ENCODE data around the gene IRF8.

Gene IRF8

DNA sequence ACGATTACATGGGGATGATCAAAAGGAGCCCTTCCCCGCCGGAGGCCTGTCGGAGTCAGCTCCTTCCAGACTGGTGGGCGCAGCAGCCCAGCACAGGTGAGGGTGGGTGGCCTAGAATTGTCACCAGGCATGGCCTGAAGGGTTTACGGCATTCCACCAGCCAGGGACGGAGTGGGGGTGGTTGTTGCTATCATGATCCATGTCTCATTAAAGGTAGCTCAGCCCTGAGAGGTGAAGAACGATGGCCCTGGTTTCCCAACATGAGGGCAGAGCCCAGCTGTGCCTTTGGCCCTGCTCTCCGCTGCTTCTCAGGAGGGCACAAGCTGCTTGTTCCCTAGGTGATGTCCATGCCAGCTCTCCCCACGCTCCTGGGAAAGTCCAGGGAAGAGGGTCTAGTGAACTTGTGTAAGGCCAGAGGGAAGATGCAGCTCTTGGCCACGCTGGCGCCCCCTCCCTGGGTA is 14.2 kb downstream of the IRF8 start:
- H3K27ac ChIP-seq, result no peak overlapping the region
- CTCF ChIA-PET, result no interaction called here
- POLR2A ChIA-PET (ENCODE audit: low non-redundant PET), result no interaction called here

DNA sequence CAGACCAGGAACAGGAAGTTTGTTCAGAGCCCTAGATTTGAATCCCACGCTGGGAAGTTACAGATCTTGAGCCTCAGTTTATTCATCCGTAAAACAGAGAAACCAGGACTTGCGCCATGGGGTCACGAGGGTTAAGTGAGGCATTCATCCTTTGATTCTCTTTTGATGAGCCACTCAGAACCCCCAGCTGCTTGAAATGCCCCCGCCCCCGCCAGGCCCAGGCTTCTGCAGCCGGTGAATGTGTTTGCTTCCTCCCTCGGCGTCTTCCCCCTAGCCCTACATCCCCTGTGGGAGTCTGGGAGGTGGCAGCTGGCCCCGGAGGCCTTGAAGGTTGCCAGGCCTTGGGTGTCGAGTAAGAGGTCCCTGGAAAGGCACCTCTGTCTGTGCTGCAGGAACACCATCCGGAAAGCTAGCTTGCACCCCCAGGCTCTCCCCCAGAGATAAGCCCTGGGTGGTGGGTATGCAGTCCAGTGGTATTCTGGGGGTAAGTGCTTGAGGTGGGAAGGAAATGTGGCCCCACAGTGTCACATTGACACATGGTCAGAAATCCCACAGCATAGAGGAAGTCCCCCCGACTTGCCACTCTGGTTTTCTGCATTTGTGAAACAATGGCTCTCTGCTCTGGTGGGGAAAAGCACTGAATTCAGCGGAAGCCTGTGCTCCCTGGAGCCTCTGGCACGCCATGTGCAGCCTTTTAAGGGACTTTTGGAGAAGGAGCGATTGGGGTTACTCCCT is 14.9 kb downstream of the IRF8 start:
- CTCF ChIA-PET, result interaction anchor here (0.6 kb wide), 2 partner anchors 92 to 97 kb away, joined by 4 to 6 read pairs; no protein-coding TSS in a partner anchor
- no peak for TF ChIP-seq CTCF (conservative IDR thresholded peaks at IDR 0.05; ENCODE audit: low read depth)
- no peak overlapping the region for H3K27ac ChIP-seq
- POLR2A ChIA-PET (ENCODE audit: low non-redundant PET), result no interaction called here
- no peak for DNase-seq (ENCODE audit: low spot score)

More for the DNA sequence above, 14.2 kb downstream of the IRF8 start:
- no peak for TF ChIP-seq CTCF (conservative IDR thresholded peaks at IDR 0.05; ENCODE audit: low read depth)
- no peak for DNase-seq (ENCODE audit: low spot score)

- no peak for DNase-seq (ENCODE audit: low spot score)
- no peak overlapping the region for H3K27ac ChIP-seq
- ChIA-PET POLR2A (ENCODE audit: low non-redundant PET) (no interaction called here), CTCF (interaction anchor here (0.6 kb wide), 1 partner anchor 93 kb away, joined by 4 read pairs; no protein-coding TSS in a partner anchor)
- no peak for TF ChIP-seq CTCF (conservative IDR thresholded peaks at IDR 0.05; ENCODE audit: low read depth)
These were observed 15.4 kb downstream of the IRF8 start for GRCh38 chr16:85914423-85914794.

DNA sequence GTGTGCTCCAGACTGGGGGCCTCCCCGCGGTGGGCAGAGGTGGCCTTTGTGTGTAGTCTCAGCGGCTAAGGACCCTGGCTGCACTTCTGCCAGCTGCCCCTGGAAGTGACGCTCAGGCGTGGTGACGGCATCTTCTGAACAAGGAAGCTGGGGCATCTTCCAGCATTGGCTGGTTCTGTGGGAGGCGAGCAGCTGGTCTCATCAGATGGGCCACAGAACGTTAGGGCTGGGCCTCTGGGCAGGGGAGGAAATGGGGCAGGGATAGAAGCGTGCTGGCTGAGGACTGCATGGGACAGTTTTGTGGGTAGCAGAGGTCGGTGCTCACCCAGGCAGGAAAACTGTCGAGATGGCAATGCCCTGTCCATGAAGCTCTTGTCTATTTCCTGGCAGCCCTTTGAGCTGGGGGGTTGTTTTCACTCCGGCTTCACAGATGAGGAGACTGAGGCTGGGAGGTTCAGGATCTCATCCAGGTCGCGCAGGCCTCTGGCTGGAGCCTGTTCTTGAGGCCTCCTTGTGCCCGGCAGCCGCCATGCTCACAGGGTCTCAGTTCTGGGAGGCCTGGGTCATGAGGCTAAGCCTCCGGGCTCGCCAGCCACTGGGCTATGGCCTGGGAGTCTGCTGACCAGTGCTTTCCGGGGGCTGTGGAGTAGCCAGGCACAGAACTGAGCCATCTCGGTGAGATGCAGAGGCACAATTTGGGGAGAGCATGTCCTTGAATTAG is 16.3 kb downstream of the IRF8 start:
- DNase-seq (ENCODE audit: low spot score), result no peak
- ChIA-PET POLR2A (ENCODE audit: low non-redundant PET) (no interaction called here), CTCF (no interaction called here)
- H3K27ac ChIP-seq, result no peak overlapping the region
- no peak for TF ChIP-seq CTCF (conservative IDR thresholded peaks at IDR 0.05; ENCODE audit: low read depth)

- ChIA-PET CTCF (interaction anchor here (0.6 to 0.9 kb wide), 2 partner anchors 9 to 452 kb away, joined by 3 to 4 read pairs; no protein-coding TSS in a partner anchor), POLR2A (ENCODE audit: low non-redundant PET) (no interaction called here)
- DNase-seq (ENCODE audit: low spot score), result peak; percentile 47
- no peak for TF ChIP-seq CTCF (conservative IDR thresholded peaks at IDR 0.05; ENCODE audit: low read depth)
- H3K27ac ChIP-seq, result no peak overlapping the region
These were observed 17.4 kb downstream of the IRF8 start for GRCh38 chr16:85916141-85916890.

- POLR2A ChIA-PET (ENCODE audit: low non-redundant PET), result no interaction called here
- H3K27ac ChIP-seq, result no peak overlapping the region
- DNase-seq (ENCODE audit: low spot score), result no peak
- CTCF ChIA-PET, result no interaction called here
- TF ChIP-seq CTCF (conservative IDR thresholded peaks at IDR 0.05; ENCODE audit: low read depth), result no peak
These were observed 18.1 kb downstream of the IRF8 start for GRCh38 chr16:85917012-85917411.
